Islet precursor cell (in vitro differentiated cells): ENCODE data around the gene ATG5.
"Not testable (repeated sequence)": the region's sequence is repeated elsewhere in the genome, so short reads cannot be mapped to it uniquely, and the experiment has no call there.

Experiments used
- DNase-seq: peaks from one replicate; pipeline ENCODE4 v3.0.0-alpha.2; 2018

Gene ATG5

DNA sequence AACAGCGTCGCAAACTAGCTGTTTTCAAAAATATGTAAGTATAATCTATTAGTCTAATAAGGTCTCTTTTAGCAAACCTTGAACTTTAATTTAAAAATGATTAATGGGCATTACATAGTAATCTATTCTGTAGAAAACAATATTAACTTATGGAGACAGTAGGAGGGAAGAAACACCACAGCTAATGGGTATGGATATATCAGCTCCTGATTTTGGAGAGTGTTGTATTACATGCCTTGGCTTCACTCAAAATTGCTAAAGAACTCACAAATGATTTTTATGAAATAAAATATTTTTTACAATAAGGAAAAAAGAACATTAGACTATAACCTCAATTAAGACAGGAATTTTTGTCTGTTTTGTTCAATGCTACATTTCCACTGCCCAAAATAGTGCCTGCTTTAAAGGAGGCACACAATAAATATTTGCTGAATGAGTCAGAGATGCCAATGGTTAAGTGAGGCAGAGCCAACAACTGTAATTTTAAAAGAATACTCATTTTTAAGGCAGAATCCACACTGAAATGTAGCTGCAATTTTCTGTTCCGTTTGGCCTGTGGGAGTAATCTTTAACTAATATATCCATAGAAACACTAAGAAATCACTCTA, 15.7 kb downstream of the ATG5 start:
- DNase-seq, result no peak

- DNase-seq, result no peak
Observed at GRCh38 chr6:106308985-106309384, 16.6 kb downstream of the ATG5 start.

- no peak for DNase-seq
Observed at GRCh38 chr6:106305740-106306139, 19.8 kb downstream of the ATG5 start.

- DNase-seq, result no peak
Observed at GRCh38 chr6:106300944-106301343, 24.6 kb downstream of the ATG5 start.

- no peak for DNase-seq
Observed at GRCh38 chr6:106300020-106300780, 25.4 kb downstream of the ATG5 start.

DNA sequence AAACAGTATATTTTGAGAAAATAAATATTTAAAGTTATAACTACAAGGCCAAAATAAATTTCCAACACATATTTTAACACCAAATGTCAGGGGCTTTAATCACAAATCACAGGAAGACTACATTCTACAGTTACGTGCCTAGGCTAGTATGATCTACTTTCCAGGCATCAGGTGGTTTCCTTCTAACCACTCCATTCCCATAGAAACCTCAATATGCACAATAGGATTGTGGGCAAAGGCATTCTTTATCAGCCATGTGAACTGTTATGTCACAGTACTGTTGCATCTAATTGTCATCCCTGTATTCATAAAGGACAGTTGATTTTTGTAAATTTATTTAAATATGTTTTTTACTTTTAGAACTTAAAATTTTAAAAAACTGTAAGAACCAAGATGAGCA, 32.4 kb downstream of the ATG5 start:
- DNase-seq, result no peak

DNA sequence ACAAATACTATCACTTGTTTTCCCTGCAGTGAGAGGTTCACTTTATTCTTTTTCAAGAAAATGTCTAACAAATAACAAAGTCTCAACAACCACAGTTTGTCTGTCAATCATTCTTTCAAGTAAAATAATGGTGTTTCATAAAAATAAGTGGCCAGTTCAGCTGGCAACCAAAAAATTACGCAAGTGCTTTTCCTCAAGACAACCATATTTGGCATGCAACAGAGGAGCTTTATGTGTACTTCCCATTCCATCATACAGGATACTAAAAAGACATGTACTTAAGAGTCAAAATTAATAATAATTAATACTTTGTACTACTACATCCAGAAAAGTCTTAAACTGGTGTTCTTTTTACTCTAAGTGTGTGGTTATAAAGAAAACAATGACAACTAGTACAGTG, 34.6 kb downstream of the ATG5 start:
- DNase-seq, result no peak

DNA sequence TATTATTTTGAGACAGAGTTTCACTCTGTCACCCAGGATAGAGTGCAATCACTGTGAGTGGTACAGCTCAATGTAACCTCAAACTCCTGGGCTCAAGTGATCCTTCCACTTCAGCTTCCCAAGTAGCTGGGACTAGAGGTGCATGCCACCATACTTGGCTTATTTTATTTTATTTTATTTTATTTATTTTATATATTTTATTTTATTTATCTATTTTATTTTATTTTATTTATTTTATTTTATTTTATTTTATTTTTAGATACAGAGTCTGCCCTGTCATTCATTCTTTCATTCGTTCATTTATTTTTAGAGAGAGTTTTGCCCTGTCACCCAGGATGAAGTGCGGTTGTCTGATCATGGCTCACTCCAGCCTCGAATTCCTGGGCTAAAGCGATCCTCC, 35.5 kb downstream of the ATG5 start:
- DNase-seq, result no peak

DNA sequence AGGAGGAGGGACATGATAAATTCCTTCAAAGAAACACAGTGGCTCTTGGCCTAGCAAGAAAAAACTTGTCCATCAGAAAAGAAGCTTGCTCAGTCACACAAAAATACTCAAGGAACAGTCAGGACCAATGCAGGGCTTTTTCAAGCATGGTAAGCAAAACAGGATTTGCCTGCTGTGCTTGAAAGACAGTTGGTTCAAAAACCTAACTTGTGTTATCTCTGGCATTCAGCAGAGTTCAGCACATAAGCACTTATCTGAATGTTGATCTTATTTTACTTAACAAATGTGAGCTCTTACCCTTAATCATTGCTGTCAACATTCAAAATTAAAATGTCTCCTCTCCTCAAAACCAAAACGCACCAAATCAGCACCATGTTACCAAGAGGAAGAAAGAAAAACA, 38.3 kb downstream of the ATG5 start:
- no peak for DNase-seq

DNA sequence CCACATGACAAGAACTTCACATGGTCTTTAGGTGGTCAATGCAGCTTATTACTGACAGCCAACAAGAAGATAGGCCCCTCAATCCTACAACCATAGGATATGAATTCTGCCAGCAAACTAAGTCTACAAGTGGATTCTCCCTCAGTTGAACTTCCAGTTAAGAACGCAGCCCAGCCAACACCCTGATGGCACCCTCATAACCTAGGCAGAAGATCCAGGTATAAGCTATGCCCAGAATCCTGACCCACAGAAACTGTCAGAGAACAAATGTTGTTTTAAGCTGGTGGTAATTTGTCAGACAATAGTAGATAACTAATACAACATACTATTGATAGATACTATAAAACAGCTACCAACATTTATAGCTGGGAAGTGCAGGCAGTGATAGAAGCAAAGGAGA, 38.8 kb downstream of the ATG5 start:
- DNase-seq, result no peak

DNA sequence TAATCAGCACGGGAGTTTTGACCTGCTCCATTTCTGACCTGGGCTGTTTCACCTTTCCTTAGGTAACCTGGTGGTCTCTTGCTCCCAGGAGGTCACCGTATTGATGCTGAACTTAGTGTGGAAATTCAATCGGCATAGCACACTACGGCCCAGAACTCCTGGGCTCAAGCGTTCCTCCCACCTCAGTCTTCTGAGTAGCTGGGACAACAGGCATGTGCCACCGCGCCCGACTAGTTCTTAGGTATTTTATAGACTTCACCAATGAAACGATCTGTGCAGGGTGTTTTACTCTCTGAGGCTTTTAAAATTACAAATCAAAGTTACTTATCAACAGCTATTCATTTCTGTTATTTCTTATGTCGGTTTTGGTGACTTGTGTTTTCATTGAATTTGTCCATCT, 42.1 kb downstream of the ATG5 start:
- no peak for DNase-seq

DNA sequence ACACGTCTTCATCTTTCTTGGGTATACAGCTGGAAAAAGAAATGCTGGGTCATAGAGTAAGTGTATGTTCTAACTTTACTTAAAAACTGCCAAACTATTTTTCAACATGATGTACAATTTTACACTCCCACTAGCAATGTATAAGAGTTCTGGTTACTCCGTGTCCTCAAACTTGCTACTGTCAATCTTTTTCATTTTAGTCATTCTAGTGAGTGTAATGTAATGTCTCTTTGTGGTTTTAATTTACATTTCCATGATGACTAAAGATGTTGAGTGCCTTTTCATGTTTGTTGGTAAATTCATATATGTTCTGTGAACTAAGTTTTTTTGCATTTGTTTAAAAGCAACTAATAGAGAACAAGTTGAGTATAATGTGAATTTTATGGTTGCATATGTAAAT, 43.9 kb downstream of the ATG5 start:
- DNase-seq, result no peak

DNA sequence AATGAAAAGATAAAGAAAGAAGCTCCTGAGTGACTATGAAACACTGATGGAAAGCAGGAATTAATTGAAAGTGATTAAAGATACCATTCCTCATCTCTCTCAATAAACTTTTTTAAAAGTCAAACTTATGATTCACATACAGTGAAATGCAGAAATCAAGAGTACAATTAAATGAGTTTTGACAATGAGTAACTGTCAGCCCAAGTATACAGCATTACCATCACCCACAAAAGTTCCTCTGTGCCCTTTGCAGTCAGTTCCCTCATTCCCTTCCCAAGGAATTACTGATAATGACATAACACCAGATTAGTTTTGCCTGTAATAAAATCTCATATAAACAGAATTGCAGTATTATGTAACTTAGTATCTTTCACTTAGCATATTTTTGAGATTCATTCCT, 44.5 kb downstream of the ATG5 start:
- DNase-seq, result no peak

DNA sequence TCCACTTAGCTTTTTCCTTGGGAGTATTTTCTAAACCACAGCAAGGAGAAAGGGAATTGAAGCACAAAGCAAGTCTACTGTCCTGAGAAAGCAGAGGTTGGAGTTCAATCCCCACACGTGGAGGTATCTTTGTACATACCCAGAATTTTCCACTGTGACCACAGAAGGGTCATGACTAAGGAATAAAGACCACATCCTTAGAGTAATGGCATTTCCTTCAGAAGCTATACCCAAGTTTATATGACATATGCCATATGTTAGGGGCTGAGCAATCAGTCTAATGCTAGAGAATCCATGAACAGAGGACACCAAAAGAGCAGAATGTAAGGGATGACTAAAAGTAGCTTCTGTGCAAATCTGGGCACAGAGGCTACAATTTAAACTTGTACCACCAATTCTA, 46.4 kb downstream of the ATG5 start:
- DNase-seq, result no peak

DNA sequence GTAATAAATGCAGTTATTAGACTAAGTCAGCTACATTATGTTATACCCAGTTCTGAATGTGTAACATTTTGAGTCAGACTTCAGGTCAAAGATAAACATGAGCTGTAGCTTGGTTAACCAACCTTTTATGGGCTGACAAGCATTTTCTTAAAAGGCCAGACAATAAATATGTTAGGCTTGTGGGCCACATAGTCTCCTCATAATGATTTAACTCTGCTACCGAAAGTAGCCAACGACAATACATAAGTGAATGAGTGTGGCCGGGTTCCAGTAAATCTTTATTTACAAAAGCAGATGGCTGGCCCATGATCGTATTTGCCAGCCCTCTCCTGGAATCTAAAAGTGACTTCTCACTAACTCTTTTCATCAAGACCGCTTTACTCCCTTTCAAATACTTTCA, 49.9 kb downstream of the ATG5 start:
- no peak for DNase-seq

GRCh38 chr6:106273087-106273486, 52.5 kb downstream of the ATG5 start:
- no peak for DNase-seq

- no peak for DNase-seq
Observed at GRCh38 chr6:106272287-106272686, 53.3 kb downstream of the ATG5 start.

DNA sequence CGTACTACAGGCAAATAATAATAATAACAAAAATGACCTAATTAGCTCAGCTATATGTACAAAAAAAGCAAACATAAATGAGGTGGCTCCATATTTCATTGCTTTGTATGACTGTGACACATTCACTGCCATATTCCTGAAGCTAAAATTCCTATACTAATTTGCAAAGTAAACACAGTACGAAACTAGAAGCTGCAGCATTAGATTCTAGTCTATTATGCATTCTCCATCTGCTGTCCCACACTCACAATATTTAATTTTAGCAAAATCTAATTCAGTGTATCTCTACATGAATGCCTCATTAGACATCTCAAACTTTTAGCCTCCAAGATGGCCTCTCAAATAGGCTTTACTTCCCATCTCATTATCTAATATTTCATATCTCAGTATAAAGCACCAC, 55.1 kb downstream of the ATG5 start:
- no peak for DNase-seq

- not testable (repeated sequence) for DNase-seq
Observed at GRCh38 chr6:106269268-106269919, 56.2 kb downstream of the ATG5 start.

DNA sequence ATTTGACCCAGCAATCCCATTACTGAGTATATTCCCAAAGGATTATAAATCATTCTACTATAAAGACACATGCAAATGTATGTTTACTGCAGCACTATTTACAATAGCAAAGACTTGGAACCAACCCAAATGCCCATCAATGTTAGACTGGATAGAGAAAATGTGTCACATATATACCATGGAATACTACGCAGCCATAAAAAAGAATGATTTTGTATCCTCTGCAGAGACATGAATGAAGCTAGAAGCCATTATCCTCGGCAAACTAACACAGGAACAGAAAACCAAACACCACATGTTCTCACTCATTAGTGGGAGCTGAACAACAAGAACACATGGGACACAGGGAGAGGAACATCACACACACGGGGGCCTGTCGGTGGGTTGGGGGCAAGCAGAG, 57.1 kb downstream of the ATG5 start:
- DNase-seq, result not testable (repeated sequence)

GRCh38 chr6:106264433-106264832, 61.1 kb downstream of the ATG5 start:
- DNase-seq, result not testable (repeated sequence)

DNA sequence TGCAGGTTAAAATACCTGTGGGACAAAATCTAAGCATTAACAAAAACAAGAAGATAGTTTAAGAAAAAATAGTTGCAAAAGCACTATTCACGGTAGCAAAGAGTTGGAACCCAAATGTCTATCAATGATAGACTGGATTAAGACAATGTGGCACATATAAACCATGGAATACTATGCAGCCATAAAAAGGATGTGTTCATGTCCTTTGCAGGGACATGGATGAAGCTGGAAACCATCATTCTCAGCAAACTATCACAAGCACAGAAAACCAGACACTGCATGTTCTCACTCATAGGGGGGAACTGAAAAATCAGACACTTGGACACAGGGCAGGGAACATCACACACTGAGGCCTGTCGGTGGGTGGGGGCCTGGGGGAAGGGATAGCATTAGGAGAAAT, 65.8 kb downstream of the ATG5 start:
- not testable (repeated sequence) for DNase-seq

DNA sequence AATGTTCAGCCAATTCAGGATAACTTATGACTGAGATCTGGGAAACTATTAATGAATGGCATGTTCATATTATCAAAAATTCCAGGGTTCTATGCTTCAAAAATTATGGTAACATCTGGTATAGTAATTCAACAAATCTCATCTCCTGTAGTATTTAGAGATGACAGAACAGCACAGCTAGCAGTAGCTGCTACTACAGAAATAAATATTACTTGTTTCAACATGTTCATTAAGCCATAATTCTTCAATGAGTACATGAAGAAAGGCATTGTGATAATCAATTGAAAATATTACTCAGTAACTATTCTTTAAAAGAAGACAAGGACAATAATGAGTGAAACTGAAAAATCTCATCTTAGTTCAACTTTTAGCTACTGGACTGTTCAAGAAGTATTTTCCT, 66.8 kb downstream of the ATG5 start:
- no peak for DNase-seq

DNA sequence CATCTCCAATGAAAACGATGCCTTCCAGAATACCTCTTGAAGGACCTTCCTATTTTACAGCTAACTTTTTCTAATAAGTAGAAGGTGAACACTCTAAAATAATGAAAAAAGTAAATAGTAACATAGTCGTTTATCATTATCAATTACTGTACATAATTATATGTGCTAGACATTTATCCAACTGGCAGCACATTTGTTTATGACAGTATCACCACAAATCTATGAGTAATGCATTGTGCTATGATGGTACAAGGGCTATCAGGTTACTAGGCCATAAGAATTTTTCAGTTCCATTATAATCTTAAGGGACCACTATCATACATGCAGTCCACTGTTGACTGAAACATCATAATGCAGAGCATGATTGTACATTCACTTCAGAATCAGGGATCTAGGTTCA, 68.4 kb downstream of the ATG5 start:
- no peak for DNase-seq
